Esophagus muscularis mucosa (tissue), 3 donors: Measurements from ENCODE around the gene HIPK4.

Source experiments
- POLR2A ChIP-seq: fragments of 450-650 bp; IDR thresholded peaks from one replicate; pipeline ENCODE4 v1.6.1; 2017; ENCODE audit warnings: antibody characterized with exemption, moderate library complexity, mild to moderate bottlenecking, low read depth
- TF ChIP-seq, protein P1 (sequence below), 3 experiments: fragments of 200-600 bp in 2 of 3; fragments of 450-650 bp in 1 of 3; sonication (generic) in 2 of 3; IDR thresholded peaks; one replicate each; pipeline ENCODE4 v1.5.1; 2017 to 2019; ENCODE audit warnings: antibody characterized with exemption in 3 of 3, mild to moderate bottlenecking in 2 of 3, moderate library complexity in 1 of 3

DNA sequence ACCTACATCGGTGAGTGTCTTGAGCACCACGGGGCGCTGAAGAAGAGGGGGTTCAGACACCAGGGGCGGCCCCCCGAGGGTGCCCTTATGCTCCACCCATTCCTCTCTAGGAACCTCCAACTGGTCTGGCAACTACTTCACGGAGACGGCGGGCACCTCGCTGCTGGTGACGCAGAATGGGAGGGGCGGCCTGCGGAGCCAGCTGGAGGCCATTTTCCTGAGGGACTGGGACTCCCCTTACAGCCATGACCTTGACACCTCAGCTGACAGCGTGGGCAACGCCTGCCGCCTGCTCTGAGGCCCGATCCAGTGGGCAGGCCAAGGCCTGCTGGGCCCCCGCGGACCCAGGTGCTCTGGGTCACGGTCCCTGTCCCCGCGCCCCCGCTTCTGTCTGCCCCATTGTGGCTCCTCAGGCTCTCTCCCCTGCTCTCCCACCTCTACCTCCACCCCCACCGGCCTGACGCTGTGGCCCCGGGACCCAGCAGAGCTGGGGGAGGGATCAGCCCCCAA, 12.1 kb downstream of the HIPK4 start:
- TF ChIP-seq POLR2A = no peak
- TF ChIP-seq, protein P1, sequence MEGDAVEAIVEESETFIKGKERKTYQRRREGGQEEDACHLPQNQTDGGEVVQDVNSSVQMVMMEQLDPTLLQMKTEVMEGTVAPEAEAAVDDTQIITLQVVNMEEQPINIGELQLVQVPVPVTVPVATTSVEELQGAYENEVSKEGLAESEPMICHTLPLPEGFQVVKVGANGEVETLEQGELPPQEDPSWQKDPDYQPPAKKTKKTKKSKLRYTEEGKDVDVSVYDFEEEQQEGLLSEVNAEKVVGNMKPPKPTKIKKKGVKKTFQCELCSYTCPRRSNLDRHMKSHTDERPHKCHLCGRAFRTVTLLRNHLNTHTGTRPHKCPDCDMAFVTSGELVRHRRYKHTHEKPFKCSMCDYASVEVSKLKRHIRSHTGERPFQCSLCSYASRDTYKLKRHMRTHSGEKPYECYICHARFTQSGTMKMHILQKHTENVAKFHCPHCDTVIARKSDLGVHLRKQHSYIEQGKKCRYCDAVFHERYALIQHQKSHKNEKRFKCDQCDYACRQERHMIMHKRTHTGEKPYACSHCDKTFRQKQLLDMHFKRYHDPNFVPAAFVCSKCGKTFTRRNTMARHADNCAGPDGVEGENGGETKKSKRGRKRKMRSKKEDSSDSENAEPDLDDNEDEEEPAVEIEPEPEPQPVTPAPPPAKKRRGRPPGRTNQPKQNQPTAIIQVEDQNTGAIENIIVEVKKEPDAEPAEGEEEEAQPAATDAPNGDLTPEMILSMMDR (IDR thresholded peaks at IDR 0.05) = no peak
